ENCODE measurements around the gene TPRN.
A peak's percentile ranks its signal among the peaks of the same experiment; 100 is the strongest.

Gene TPRN

DNA sequence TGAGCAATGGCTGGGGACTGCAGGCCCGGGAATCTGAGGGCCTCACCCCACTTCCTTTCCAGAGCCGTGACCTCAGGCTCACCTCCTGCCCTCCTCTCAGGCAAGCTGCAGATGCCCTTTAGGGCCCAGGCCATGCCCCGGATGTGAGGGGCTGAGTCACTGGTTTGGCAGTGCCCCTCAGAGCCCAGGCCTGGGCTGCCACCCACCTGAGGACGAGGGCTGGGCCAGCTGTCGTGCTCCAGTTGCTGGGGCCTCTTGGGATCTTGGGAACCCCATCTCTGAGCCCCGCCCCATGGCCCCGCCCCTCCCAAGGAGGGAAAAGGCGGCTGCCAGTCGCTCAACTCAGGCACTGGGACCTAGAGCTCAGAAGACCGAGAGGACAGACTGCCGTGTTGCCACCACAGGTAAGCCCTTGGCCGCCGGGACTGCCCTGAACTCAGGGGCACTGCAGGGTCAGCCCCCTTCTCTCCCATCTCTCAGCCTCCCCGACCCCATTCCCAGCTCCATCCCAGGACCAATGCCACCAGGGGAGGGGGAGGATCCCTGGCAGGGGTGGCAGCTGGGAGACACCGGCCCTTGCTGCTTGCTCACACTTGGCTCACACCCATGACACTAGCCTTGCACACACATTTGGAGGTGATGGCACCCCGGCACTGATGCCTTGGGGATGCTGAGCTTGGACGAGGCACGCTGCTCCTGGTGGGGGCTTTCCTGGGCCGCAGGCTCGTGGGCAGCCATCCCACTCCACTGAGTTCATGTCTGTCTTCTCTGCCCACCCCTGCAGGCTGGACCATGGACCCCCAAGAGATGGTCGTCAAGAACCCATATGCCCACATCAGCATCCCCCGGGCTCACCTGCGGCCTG, 24.5 kb upstream of the TPRN start, which contains the start of gene CYSRT1:
Gene CYSRT1 (plus strand): TSS at position 345 of the 865 bp plus-strand sequence. CDS start 448 bp downstream, at position 793.
- TF ChIP-seq, protein P1, sequence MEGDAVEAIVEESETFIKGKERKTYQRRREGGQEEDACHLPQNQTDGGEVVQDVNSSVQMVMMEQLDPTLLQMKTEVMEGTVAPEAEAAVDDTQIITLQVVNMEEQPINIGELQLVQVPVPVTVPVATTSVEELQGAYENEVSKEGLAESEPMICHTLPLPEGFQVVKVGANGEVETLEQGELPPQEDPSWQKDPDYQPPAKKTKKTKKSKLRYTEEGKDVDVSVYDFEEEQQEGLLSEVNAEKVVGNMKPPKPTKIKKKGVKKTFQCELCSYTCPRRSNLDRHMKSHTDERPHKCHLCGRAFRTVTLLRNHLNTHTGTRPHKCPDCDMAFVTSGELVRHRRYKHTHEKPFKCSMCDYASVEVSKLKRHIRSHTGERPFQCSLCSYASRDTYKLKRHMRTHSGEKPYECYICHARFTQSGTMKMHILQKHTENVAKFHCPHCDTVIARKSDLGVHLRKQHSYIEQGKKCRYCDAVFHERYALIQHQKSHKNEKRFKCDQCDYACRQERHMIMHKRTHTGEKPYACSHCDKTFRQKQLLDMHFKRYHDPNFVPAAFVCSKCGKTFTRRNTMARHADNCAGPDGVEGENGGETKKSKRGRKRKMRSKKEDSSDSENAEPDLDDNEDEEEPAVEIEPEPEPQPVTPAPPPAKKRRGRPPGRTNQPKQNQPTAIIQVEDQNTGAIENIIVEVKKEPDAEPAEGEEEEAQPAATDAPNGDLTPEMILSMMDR (IDR thresholded peaks at IDR 0.05; ENCODE audit: insufficient read depth, low read length, missing control alignments), result no peak
- no peak for DNase-seq (ENCODE audit: low read depth, low spot score)
- ChIA-PET POLR2A (no interaction called here), CTCF (interaction anchor here (0.7 to 6.6 kb wide), 7 partner anchors 9 to 198 kb away, joined by 3 to 139 read pairs (median 7); partner anchors contain the start of genes EXD3, NPDC1 and TUBB4B)
- H3K4me3 ChIP-seq (ENCODE audit: low read depth, low read length), result peak within 1 kb of the TSS; percentile 87

DNA sequence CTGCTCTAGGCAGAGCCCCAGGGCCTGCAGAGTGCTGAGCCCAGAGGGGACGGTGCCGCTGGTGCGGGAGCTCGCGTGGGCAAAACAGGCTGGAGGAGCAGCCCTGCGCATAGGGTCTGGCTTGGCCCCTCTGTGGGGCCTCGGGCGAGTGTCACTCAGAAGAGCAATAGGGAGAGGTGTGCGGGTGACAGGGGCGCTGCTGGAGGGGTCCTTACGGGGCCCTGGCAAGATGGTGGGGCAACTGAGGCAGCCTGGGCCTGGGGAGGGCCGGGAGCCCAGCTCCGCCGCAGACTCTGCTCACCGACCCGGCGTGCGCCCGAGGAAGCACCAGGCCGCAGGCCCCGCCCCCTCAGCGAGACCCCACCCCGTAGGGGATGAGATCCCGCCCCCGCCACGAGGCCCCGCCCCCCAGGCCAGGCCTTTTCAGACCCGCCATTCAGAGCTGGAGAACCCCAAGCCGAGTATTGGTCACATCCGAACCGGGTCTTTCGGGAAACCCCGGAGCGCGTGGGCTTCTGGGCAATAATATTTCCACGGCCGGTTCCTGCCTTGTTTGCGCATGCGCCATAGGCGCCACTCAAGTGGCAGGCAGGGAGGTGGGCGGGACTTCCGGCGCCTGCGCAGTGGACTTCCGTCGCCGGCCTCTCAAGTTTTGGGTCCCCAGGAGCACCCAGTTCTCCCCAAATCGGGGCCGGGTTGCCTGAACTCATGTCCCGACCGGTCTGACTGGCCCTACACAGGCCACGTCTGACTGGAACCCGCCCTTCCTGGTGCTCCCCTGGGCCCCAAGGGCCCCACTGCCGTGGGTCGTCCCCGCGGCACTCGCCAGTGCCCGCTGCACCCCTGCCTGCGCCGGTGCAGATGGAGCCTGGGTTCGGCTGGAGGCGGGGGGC, 22.8 kb upstream of the TPRN start:
- ChIA-PET POLR2A (interaction anchor here (0.6 to 3.1 kb wide), 13 partner anchors 8 to 108 kb away, joined by 3 to 19 read pairs (median 3); partner anchors contain the start of genes DPP7, NDOR1, TMEM203 and TUBB4B), CTCF (interaction anchor here (1.0 to 6.6 kb wide), 9 partner anchors 13 to 176 kb away, joined by 3 to 139 read pairs (median 4); partner anchors contain the start of genes ANAPC2, NPDC1, SAPCD2 and SSNA1)
- peak; percentile 80 for DNase-seq (ENCODE audit: low read depth, low spot score)
- TF ChIP-seq, protein P1 (IDR thresholded peaks at IDR 0.05; ENCODE audit: insufficient read depth, low read length, missing control alignments), result no peak
- peak overlapping the region; percentile 87 for H3K4me3 ChIP-seq (ENCODE audit: low read depth, low read length)

DNA sequence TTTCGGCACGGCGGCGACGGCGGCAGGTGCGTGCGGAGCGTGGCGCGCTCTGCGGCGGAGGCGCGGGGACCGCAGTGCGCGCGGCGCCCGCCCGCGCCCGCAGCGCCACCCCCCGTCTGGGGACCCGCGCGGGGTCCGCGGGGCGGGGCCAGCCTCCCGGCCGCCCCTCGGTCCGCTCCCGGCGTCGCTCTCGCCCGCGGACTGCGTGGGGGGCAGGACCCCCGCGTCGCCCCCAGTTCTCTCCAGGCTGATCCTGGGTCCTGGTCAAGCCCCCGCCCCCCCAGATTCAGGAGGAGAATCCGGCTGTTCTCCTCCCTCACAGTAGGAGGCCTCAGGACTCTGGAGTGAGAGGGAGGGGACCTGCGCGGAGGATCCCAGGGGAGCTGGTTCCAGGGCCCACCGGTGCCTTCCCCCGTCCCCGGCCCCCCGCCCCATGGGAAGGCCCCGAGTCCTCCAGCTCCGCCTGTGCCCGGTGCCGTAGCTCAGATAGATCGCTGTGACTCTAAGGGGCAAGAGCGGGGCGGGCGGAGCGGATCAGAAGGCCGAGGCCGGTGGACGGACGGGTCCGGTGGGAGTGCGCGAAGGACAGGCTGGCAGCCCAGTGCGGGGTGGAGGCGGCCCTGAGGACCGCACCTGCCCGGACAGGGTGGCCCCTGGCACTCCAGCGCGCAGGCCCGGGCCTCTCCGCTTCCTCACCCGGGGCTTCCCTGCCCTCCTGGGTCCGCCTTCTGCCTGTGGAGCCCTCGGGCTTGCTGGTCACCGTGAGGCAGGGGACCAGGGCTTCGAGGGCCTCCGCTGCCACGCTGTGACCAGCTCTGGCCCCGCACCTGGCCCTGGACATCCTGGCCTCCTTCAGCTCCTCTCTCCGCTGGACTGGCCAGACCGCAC, 21.9 kb upstream of the TPRN start, which contains the start of gene RNF208:
Gene RNF208 (minus strand): TSS at position 51 of the 888 bp plus-strand sequence. CDS start 1,028 bp downstream, outside the sequence.
- DNase-seq (ENCODE audit: low read depth, low spot score), result no peak
- POLR2A ChIA-PET, result interaction anchor here (0.6 to 3.1 kb wide), 10 partner anchors 9 to 107 kb away, joined by 3 to 19 read pairs (median 5); partner anchors contain the start of genes DPP7, NDOR1, TMEM203 and TUBB4B
- peak within 1 kb of the TSS; percentile 55 for H3K4me3 ChIP-seq (ENCODE audit: low read depth, low read length)
- TF ChIP-seq, protein P1 (IDR thresholded peaks at IDR 0.05; ENCODE audit: insufficient read depth, low read length, missing control alignments), result peak; percentile 4
- CTCF ChIA-PET, result interaction anchor here (0.7 to 6.6 kb wide), 10 partner anchors 15 to 175 kb away, joined by 3 to 139 read pairs (median 4); partner anchors contain the start of genes ANAPC2, NPDC1, SAPCD2 and SSNA1

DNA sequence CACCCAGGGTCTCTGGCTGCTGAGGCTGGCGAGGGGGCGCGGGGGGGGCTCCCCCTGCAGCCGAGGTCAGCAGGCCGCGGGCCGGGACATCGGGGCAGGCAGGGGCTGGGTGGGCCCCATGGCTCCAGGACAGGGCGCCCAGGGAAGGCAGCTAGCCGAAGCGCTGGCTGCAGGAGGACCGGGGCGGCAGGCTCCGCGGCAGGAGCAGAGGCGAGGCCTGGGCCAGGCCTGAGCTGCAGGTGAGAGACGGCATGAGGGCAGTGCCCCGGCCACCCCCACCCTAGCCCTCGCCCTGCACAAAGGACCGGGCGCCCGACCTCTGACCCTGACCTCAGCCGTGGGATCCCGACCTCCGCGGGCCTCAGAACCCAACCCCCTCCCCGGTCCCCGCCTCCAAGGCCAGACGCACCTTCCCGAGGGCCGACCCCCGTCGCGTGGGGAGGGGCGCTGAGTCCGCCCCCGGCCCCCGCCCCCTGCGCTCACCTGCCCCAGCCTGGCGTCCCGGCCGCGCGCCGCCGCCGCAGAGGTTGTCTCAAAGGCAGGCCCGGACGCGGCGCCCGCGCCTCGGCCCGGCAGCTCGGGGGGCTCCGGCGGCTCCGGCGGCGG, 21.1 kb upstream of the TPRN start:
- ChIA-PET POLR2A (interaction anchor here (3.1 kb wide), 1 partner anchor 19 kb away, joined by 19 read pairs; the partner anchor contains the start of gene TUBB4B), CTCF (interaction anchor here (1.0 to 3.8 kb wide), 5 partner anchors 15 to 175 kb away, joined by 3 to 14 read pairs (median 3); partner anchors contain the start of gene NPDC1)
- no peak for DNase-seq (ENCODE audit: low read depth, low spot score)

More for the DNA sequence above, 21.1 kb upstream of the TPRN start:
- peak overlapping the region; percentile 40 for H3K4me3 ChIP-seq (ENCODE audit: low read depth, low read length)
- TF ChIP-seq, protein P1 (IDR thresholded peaks at IDR 0.05; ENCODE audit: insufficient read depth, low read length, missing control alignments), result no peak

All from AG04449 (cell line).